ENCODE results near the gene IARS1. TPM values are rescaled to one million over a fixed set of nuclear protein-coding genes. Genes with fewer than 3 reads are reported as not detected.

Gene IARS1
- polyA plus RNA-seq, 3 donors = 7.1 to 24.2 (median 22.8) TPM

- Mint-ChIP-seq H3K4me3 (no peak overlapping the region), H3K27me3 (ENCODE audit: low read depth in 3 of 3) (no peaks in the 10 kb centered on the region), H3K27ac (no peak overlapping the region), H3K9me3 (no peaks in the 10 kb centered on the region), H3K4me1 (peaks cover 26% of the 10 kb centered on the region), H3K36me3 (peaks cover 14 to 16% of the 10 kb centered on the region in 2 donors)
- Histone ChIP-seq H3K27ac (ENCODE audit: low read depth in 1 of 2, low read length in 2 of 2) (no peak overlapping the region), H3K4me3 (replicated peaks in 1 of 3; ENCODE audit: low read depth in 2 of 3, low read length in 3 of 3) (no peak overlapping the region), H3K36me3 (replicated peaks in 1 of 2; ENCODE audit: control insufficient read depth in 1 of 2, insufficient read depth in 2 of 2, low read length in 2 of 2) (peaks cover 8 to 10% of the 10 kb centered on the region in 2 donors), H3K4me1 (ENCODE audit: control insufficient read depth in 1 of 2, insufficient read depth in 2 of 2, low read length in 2 of 2) (peaks cover 23 to 29% of the 10 kb centered on the region in 2 donors), H4K20me1 (ENCODE audit: insufficient read depth, low read length) (no peaks in the 10 kb centered on the region), H3K9me3 (replicated peaks in 1 of 2; ENCODE audit: control insufficient read depth in 1 of 2, insufficient read depth in 1 of 2, low read length in 2 of 2) (no peaks in the 10 kb centered on the region), H3K4me2 (replicated peaks; ENCODE audit: extremely low read depth, low read length, poor library complexity, severe bottlenecking) (no peak overlapping the region), H2AFZ (ENCODE audit: insufficient read depth, low read depth, low read length, poor library complexity, severe bottlenecking) (peak overlapping the region; percentile 92), H3K27me3 (ENCODE audit: control insufficient read depth in 2 of 2, insufficient read depth in 2 of 2, low read length in 2 of 2) (no peaks in the 10 kb centered on the region), H3K79me2 (ENCODE audit: insufficient read depth, low read length) (peaks cover 50% of the 10 kb centered on the region), H3K9ac (ENCODE audit: insufficient read depth, low read length, poor library complexity, severe bottlenecking) (no peak overlapping the region)
- no peak for DNase-seq
- intact Hi-C loops (cut with micrococcal nuclease) = loop anchor here (5.0 to 10.0 kb wide), 4 partner anchors 35 to 437 kb away; partner anchors contain the start of genes BICD2 (in 1 of the 2), IARS1 (in 1 of the 2) and SPTLC1 (in 1 of the 2)
- TF ChIP-seq, protein P1, sequence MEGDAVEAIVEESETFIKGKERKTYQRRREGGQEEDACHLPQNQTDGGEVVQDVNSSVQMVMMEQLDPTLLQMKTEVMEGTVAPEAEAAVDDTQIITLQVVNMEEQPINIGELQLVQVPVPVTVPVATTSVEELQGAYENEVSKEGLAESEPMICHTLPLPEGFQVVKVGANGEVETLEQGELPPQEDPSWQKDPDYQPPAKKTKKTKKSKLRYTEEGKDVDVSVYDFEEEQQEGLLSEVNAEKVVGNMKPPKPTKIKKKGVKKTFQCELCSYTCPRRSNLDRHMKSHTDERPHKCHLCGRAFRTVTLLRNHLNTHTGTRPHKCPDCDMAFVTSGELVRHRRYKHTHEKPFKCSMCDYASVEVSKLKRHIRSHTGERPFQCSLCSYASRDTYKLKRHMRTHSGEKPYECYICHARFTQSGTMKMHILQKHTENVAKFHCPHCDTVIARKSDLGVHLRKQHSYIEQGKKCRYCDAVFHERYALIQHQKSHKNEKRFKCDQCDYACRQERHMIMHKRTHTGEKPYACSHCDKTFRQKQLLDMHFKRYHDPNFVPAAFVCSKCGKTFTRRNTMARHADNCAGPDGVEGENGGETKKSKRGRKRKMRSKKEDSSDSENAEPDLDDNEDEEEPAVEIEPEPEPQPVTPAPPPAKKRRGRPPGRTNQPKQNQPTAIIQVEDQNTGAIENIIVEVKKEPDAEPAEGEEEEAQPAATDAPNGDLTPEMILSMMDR (IDR thresholded peaks at IDR 0.05) = no peak
- no CpG with 5 or more reads among the region's 2 CpGs for WGBS (ENCODE audit: insufficient coverage)
These were observed 33.9 kb upstream of the IARS1 start for GRCh38 chr9:92327283-92327850.

DNA sequence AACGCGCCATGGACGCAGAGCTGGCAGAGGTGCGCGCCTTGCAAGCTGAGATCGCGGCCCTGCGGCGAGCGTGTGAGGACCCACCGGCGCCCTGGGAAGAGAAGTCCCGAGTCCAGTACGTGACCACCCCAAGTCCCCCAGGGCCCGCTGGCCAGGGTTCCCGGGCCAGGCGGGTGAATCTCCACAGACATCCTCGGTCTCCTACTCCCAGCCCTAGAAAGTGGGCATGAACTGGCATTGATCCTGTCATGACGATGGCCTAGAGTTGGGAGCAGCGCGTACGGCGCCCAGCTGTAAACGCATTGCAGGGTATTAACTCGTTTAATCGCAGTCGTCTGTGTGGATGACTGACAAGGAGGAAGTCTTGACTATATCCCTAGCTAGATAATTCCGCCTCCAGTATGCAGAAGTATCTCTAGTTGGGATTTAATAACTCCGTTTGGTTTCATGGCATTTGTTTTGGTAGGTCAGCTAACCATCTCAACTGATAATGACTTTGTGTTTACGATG, 32.5 kb upstream of the IARS1 start:
- TF ChIP-seq, protein P1 (IDR thresholded peaks at IDR 0.05) = no peak
- Histone ChIP-seq H3K4me2 (replicated peaks; ENCODE audit: extremely low read depth, low read length, poor library complexity, severe bottlenecking) (peak overlapping the region; percentile 96), H3K36me3 (replicated peaks in 1 of 2; ENCODE audit: control insufficient read depth in 1 of 2, insufficient read depth in 2 of 2, low read length in 2 of 2) (peaks cover 15 to 23% of the 10 kb centered on the region in 2 donors), H3K79me2 (ENCODE audit: insufficient read depth, low read length) (peaks cover 50% of the 10 kb centered on the region), H2AFZ (ENCODE audit: insufficient read depth, low read depth, low read length, poor library complexity, severe bottlenecking) (peak overlapping the region; percentile 92), H3K9ac (ENCODE audit: insufficient read depth, low read length, poor library complexity, severe bottlenecking) (peak overlapping the region; percentile 93), H3K9me3 (replicated peaks in 1 of 2; ENCODE audit: control insufficient read depth in 1 of 2, insufficient read depth in 1 of 2, low read length in 2 of 2) (no peaks in the 10 kb centered on the region), H3K27ac (ENCODE audit: low read depth in 1 of 2, low read length in 2 of 2) (peak overlapping the region; percentile 94 to 98), H3K4me1 (ENCODE audit: control insufficient read depth in 1 of 2, insufficient read depth in 2 of 2, low read length in 2 of 2) (peaks cover 23 to 29% of the 10 kb centered on the region in 2 donors), H3K27me3 (ENCODE audit: control insufficient read depth in 2 of 2, insufficient read depth in 2 of 2, low read length in 2 of 2) (no peaks in the 10 kb centered on the region), H4K20me1 (ENCODE audit: insufficient read depth, low read length) (no peaks in the 10 kb centered on the region), H3K4me3 (replicated peaks in 1 of 3; ENCODE audit: low read depth in 2 of 3, low read length in 3 of 3) (peak overlapping the region; percentile 87 to 97 (median 91))
- intact Hi-C loops (cut with micrococcal nuclease) = loop anchor here (1.0 to 10.0 kb wide), 6 partner anchors 33 to 439 kb away; partner anchors contain the start of genes IARS1 (in 2 of the 2), SPTLC1 (in 2 of the 2) and BICD2 (in 1 of the 2)
- H3K9me3 Mint-ChIP-seq = no peaks in the 10 kb centered on the region
- peaks cover 19 to 22% of the 10 kb centered on the region in 2 donors for H3K36me3 Mint-ChIP-seq
- DNase-seq = peak in 2 of 3 donors; percentile 20 to 28
- H3K4me1 Mint-ChIP-seq = peaks cover 26% of the 10 kb centered on the region
- H3K4me3 Mint-ChIP-seq = peak overlapping the region; percentile 100
- no peaks in the 10 kb centered on the region for H3K27me3 Mint-ChIP-seq (ENCODE audit: low read depth in 3 of 3)
- 0% methylated on average over 13 of the region's 30 CpGs for WGBS (ENCODE audit: insufficient coverage)
- peak overlapping the region; percentile 98 to 100 (median 99) for H3K27ac Mint-ChIP-seq
